GM12892 (cell line): ENCODE measurements around the gene TEKT1.

Source experiments
- POLR2A ChIP-seq: IDR thresholded peaks from 2 replicates; pipeline ENCODE4 v1.6.1; 2011; ENCODE audit warnings: low read depth, low read length, control low read depth
- POLR2AphosphoS5 ChIP-seq: IDR thresholded peaks from 2 replicates; pipeline ENCODE4 v1.6.1; 2011; ENCODE audit warnings: low read depth, low read length, control low read depth

GRCh38 chr17:6796887-6797490 lies 34.5 kb downstream of the TEKT1 start:
- TF ChIP-seq POLR2A (no peak), POLR2AphosphoS5 (no peak)
